ENCODE data around the gene LY6G6C.

Gene LY6G6C

GRCh38 chr6:31762878-31763618 lies 41.5 kb upstream of the LY6G6C start:
- H3K4me1 ChIP-seq (ENCODE audit: control insufficient read depth, insufficient read depth, low read length, unreplicated experiment), result peaks cover 6% of the 10 kb centered on the region

GRCh38 chr6:31762356-31762755 lies 40.8 kb upstream of the LY6G6C start, which contains the start of gene SAPCD1:
Gene SAPCD1, plus strand, starts transcription at chr6:31762656. Its CDS starts 399 bp downstream, at chr6:31763055.
- no peaks in the 10 kb centered on the region for H3K27me3 ChIP-seq (ENCODE audit: insufficient read depth, low read length)
- no peak within 1 kb of the TSS for H2AFZ ChIP-seq (ENCODE audit: low read length, unreplicated experiment)
- H3K4me3 ChIP-seq (ENCODE audit: low read depth, low read length), result no peak within 1 kb of the TSS
- H3K4me1 ChIP-seq (ENCODE audit: control insufficient read depth, insufficient read depth, low read length, unreplicated experiment), result peaks cover 6% of the 10 kb centered on the region
- H3K36me3 ChIP-seq (ENCODE audit: insufficient read depth, low read length), result no peaks in the 10 kb centered on the region
- no peak within 1 kb of the TSS for H3K27ac ChIP-seq (ENCODE audit: low read depth, low read length)
- no peaks in the 10 kb centered on the region for H3K79me2 ChIP-seq (ENCODE audit: control insufficient read depth, insufficient read depth, low read length, unreplicated experiment)

More at GRCh38 chr6:31762878-31763618, 41.5 kb upstream of the LY6G6C start:
- Histone ChIP-seq H3K79me2 (ENCODE audit: control insufficient read depth, insufficient read depth, low read length, unreplicated experiment) (no peaks in the 10 kb centered on the region), H3K4me3 (ENCODE audit: low read depth, low read length) (no peak overlapping the region), H3K27ac (ENCODE audit: low read depth, low read length) (no peak overlapping the region), H3K27me3 (ENCODE audit: insufficient read depth, low read length) (no peaks in the 10 kb centered on the region), H2AFZ (ENCODE audit: low read length, unreplicated experiment) (no peak overlapping the region), H3K36me3 (ENCODE audit: insufficient read depth, low read length) (no peaks in the 10 kb centered on the region)

- Histone ChIP-seq H3K36me3 (ENCODE audit: insufficient read depth, low read length) (no peaks in the 10 kb centered on the region), H3K4me3 (ENCODE audit: low read depth, low read length) (no peak overlapping the region), H2AFZ (ENCODE audit: low read length, unreplicated experiment) (no peak overlapping the region), H3K27ac (ENCODE audit: low read depth, low read length) (no peak overlapping the region), H3K27me3 (ENCODE audit: insufficient read depth, low read length) (no peaks in the 10 kb centered on the region), H3K79me2 (ENCODE audit: control insufficient read depth, insufficient read depth, low read length, unreplicated experiment) (no peaks in the 10 kb centered on the region), H3K4me1 (ENCODE audit: control insufficient read depth, insufficient read depth, low read length, unreplicated experiment) (peaks cover 6% of the 10 kb centered on the region)
Observed at GRCh38 chr6:31761343-31761742, 39.8 kb upstream of the LY6G6C start.

- Histone ChIP-seq H3K27me3 (ENCODE audit: insufficient read depth, low read length) (no peaks in the 10 kb centered on the region), H3K4me3 (ENCODE audit: low read depth, low read length) (no peak overlapping the region), H3K79me2 (ENCODE audit: control insufficient read depth, insufficient read depth, low read length, unreplicated experiment) (no peaks in the 10 kb centered on the region), H2AFZ (ENCODE audit: low read length, unreplicated experiment) (no peak overlapping the region), H3K27ac (ENCODE audit: low read depth, low read length) (no peak overlapping the region), H3K4me1 (ENCODE audit: control insufficient read depth, insufficient read depth, low read length, unreplicated experiment) (peaks cover 6% of the 10 kb centered on the region), H3K36me3 (ENCODE audit: insufficient read depth, low read length) (no peaks in the 10 kb centered on the region)
Observed at GRCh38 chr6:31760790-31761189, 39.2 kb upstream of the LY6G6C start.

- Histone ChIP-seq H3K27me3 (ENCODE audit: insufficient read depth, low read length) (no peaks in the 10 kb centered on the region), H3K36me3 (ENCODE audit: insufficient read depth, low read length) (no peaks in the 10 kb centered on the region)
Observed at GRCh38 chr6:31758281-31758680, 36.7 kb upstream of the LY6G6C start.

GRCh38 chr6:31752739-31753319 lies 31.3 kb upstream of the LY6G6C start:
- Histone ChIP-seq H3K79me2 (ENCODE audit: control insufficient read depth, insufficient read depth, low read length, unreplicated experiment) (no peaks in the 10 kb centered on the region), H3K36me3 (ENCODE audit: insufficient read depth, low read length) (peaks cover 6% of the 10 kb centered on the region; the same call in 1 of the 2 replicates), H3K27me3 (ENCODE audit: insufficient read depth, low read length) (no peaks in the 10 kb centered on the region), H3K27ac (ENCODE audit: low read depth, low read length) (peak overlapping the region; percentile 69), H2AFZ (ENCODE audit: low read length, unreplicated experiment) (no peak overlapping the region), H3K4me3 (ENCODE audit: low read depth, low read length) (no peak overlapping the region), H3K4me1 (ENCODE audit: control insufficient read depth, insufficient read depth, low read length, unreplicated experiment) (peaks cover 11% of the 10 kb centered on the region)

More at GRCh38 chr6:31758281-31758680, 36.7 kb upstream of the LY6G6C start:
- Histone ChIP-seq H3K4me3 (ENCODE audit: low read depth, low read length) (no peak overlapping the region), H3K79me2 (ENCODE audit: control insufficient read depth, insufficient read depth, low read length, unreplicated experiment) (no peaks in the 10 kb centered on the region), H2AFZ (ENCODE audit: low read length, unreplicated experiment) (no peak overlapping the region), H3K27ac (ENCODE audit: low read depth, low read length) (no peak overlapping the region), H3K4me1 (ENCODE audit: control insufficient read depth, insufficient read depth, low read length, unreplicated experiment) (peaks cover 6% of the 10 kb centered on the region)

- no peak overlapping the region for H3K27ac ChIP-seq (ENCODE audit: low read depth, low read length)
- H3K27me3 ChIP-seq (ENCODE audit: insufficient read depth, low read length), result no peaks in the 10 kb centered on the region
- H3K4me1 ChIP-seq (ENCODE audit: control insufficient read depth, insufficient read depth, low read length, unreplicated experiment), result peaks cover 14% of the 10 kb centered on the region
- no peak overlapping the region for H3K4me3 ChIP-seq (ENCODE audit: low read depth, low read length)
- no peak overlapping the region for H2AFZ ChIP-seq (ENCODE audit: low read length, unreplicated experiment)
- H3K79me2 ChIP-seq (ENCODE audit: control insufficient read depth, insufficient read depth, low read length, unreplicated experiment), result no peaks in the 10 kb centered on the region
- peaks cover 11% of the 10 kb centered on the region; the same call in 1 of the 2 replicates for H3K36me3 ChIP-seq (ENCODE audit: insufficient read depth, low read length)
Observed at GRCh38 chr6:31750411-31751022, 29.0 kb upstream of the LY6G6C start.

- H2AFZ ChIP-seq (ENCODE audit: low read length, unreplicated experiment), result no peak overlapping the region
- H3K27ac ChIP-seq (ENCODE audit: low read depth, low read length), result no peak overlapping the region
- H3K4me3 ChIP-seq (ENCODE audit: low read depth, low read length), result no peak overlapping the region
- H3K27me3 ChIP-seq (ENCODE audit: insufficient read depth, low read length), result no peaks in the 10 kb centered on the region
- H3K4me1 ChIP-seq (ENCODE audit: control insufficient read depth, insufficient read depth, low read length, unreplicated experiment), result peaks cover 14% of the 10 kb centered on the region
- no peaks in the 10 kb centered on the region for H3K79me2 ChIP-seq (ENCODE audit: control insufficient read depth, insufficient read depth, low read length, unreplicated experiment)
- H3K36me3 ChIP-seq (ENCODE audit: insufficient read depth, low read length), result peaks cover 11% of the 10 kb centered on the region; the same call in 1 of the 2 replicates
Observed at GRCh38 chr6:31749301-31750036, 27.9 kb upstream of the LY6G6C start.

GRCh38 chr6:31744422-31744821 lies 22.9 kb upstream of the LY6G6C start:
- Histone ChIP-seq H3K27me3 (ENCODE audit: insufficient read depth, low read length) (no peaks in the 10 kb centered on the region), H3K79me2 (ENCODE audit: control insufficient read depth, insufficient read depth, low read length, unreplicated experiment) (peaks cover 11% of the 10 kb centered on the region), H3K4me3 (ENCODE audit: low read depth, low read length) (no peak overlapping the region), H3K4me1 (ENCODE audit: control insufficient read depth, insufficient read depth, low read length, unreplicated experiment) (peaks cover 3% of the 10 kb centered on the region), H2AFZ (ENCODE audit: low read length, unreplicated experiment) (no peak overlapping the region), H3K27ac (ENCODE audit: low read depth, low read length) (no peak overlapping the region), H3K36me3 (ENCODE audit: insufficient read depth, low read length) (peaks cover 8% of the 10 kb centered on the region; the same call in 1 of the 2 replicates)

GRCh38 chr6:31742894-31743293 lies 21.3 kb upstream of the LY6G6C start:
- Histone ChIP-seq H3K27ac (ENCODE audit: low read depth, low read length) (no peak overlapping the region), H3K4me3 (ENCODE audit: low read depth, low read length) (no peak overlapping the region), H2AFZ (ENCODE audit: low read length, unreplicated experiment) (no peak overlapping the region), H3K79me2 (ENCODE audit: control insufficient read depth, insufficient read depth, low read length, unreplicated experiment) (peaks cover 11% of the 10 kb centered on the region), H3K27me3 (ENCODE audit: insufficient read depth, low read length) (no peaks in the 10 kb centered on the region), H3K4me1 (ENCODE audit: control insufficient read depth, insufficient read depth, low read length, unreplicated experiment) (peaks cover 17% of the 10 kb centered on the region), H3K36me3 (ENCODE audit: insufficient read depth, low read length) (peaks cover 6% of the 10 kb centered on the region; the same call in 1 of the 2 replicates)
